Choroid plexus epithelial cell (primary cell): ENCODE results near the gene BID.

Source experiments
- DNase-seq: peaks from one replicate; pipeline ENCODE4 v3.0.0-alpha.2; 2010; ENCODE audit warnings: low read depth
- H3K4me3 ChIP-seq: 2 replicates; pipeline ENCODE4 v1.5.1; 2011; ENCODE audit warnings: low read depth, mild to moderate bottlenecking, control low read depth, low read length, moderate library complexity
- CTCF ChIP-seq: conservative IDR thresholded peaks from 2 replicates; pipeline ENCODE4 v1.5.1; 2011; ENCODE audit warnings: low read depth, mild to moderate bottlenecking, control low read depth, inconsistent platforms, low read length, moderate library complexity

BID gene

DNA sequence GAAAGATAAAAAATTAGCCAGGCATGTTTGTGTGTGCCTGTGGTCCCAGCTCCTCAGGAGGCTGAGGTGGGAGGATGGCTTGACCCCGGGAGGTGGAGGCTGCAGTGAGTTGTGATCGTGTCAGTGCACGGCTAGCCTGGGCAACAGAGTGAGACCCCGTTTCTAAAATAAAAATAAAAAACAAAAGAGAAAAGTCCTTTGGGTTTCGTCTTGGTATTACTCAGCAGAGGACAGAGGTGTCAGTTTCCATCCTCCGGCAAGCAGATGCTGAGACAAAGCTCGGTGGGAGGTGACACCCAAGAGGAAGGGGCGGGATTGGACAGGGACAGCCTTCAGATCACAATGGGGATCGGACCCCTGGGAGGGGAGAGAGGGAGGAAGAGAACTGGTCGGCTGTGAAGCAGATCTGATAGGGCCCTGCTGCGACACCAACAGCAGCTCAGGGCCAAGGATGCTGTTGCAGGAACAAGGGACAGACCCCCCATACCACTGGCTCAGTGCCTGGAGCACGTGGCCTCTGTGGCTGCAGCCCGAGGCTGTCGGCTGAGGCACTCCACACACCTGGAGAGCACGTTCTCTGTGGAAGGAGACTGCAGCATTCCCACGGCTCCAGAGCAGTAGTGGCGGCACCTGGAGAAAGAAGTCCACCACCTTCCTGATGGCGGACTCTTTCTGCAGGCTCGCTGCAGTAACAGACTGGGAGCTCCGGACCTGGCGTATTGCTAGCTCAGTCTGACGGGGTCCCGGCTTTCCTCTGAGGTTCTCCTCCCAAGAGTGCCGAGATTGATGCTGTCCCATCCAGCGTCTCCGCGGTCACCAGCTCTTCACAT, 5.2 kb upstream of the BID start:
- DNase-seq: no peak
- TF ChIP-seq CTCF: no peak
- H3K4me3 ChIP-seq: no peak overlapping the region

DNA sequence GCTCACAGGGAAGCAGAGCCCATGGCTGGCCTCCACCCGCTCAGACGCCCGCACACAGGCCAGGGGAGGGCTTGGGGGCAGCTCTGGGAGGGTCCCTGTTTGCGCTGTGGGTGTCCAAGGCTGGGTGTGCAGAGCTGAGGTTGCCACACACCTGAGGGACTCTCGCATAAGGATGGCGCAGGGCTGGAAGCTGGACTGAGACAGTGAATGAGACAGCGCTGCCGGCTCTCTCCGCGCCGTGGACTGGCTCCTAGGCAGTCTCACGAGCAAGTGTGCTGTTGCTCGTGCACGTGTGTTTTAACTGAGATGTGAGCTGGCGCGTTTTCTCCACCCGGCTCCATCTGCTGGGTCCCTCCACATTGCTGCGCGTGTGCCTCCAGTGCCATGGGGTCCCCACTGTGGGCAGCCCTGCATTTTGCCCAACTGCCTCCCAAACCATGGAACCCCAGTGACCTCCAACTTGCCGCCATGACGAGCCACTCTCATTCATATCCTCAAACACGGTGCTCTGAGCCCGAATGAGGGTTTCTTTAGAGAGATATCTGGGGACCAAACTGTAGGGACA, 4.2 kb upstream of the BID start:
- no peak for TF ChIP-seq CTCF
- no peak for DNase-seq
- no peak overlapping the region for H3K4me3 ChIP-seq

GRCh38 chr22:17777717-17778044, 3.4 kb upstream of the BID start:
- no peak overlapping the region for H3K4me3 ChIP-seq
- DNase-seq: no peak

GRCh38 chr22:17777005-17777716, 2.9 kb upstream of the BID start:
- TF ChIP-seq CTCF: no peak
- no peak overlapping the region for H3K4me3 ChIP-seq
- no peak for DNase-seq

More at GRCh38 chr22:17777717-17778044, 3.4 kb upstream of the BID start:
- no peak for TF ChIP-seq CTCF

- TF ChIP-seq CTCF: no peak
- no peak overlapping the region for H3K4me3 ChIP-seq
- no peak for DNase-seq
Measured at GRCh38 chr22:17775781-17776465, 1.7 kb upstream of the BID start.

DNA sequence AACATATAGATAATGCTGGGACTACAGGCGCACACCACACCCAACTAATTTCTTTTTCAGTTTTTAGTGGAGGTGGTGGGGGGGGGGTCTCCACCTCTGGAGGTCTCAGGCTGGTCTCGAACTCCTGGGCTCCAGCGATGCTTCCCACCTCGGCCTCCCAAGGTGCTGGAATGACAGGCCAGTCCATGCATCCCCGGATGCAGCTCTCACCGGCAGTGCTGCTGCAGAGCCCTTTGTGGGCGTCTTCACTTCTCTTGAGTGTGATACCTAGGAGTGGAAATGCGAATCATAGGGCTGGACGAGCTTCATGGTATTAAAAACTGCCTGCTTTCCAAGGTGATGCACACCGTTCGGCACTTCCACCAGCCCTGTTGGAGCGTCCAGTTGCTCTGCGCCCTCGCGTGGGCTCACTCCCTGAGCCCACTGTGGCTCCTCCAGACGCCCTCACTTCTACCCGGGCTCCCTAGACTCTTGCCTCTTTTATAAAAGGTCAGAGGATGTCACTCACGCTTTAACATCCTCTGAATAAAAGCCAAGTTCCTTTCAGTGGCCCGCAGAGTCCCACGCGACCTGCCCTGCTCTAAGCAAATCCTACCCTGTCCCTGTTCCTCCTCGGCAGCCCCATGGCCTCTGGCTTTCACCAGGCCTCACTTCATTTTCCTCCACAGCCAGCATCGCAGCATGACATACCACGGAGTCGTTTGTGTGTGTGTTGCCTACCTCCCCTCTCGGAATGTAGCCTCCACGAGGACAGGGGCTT, 837 bp upstream of the BID start:
- H3K4me3 ChIP-seq: no peak overlapping the region
- DNase-seq: no peak
- no peak for TF ChIP-seq CTCF
